GM18498 (cell line): ENCODE data around the gene FBXL20.
"Not testable (repeated sequence)": the region's sequence is repeated elsewhere in the genome, so short reads cannot be mapped to it uniquely, and the experiment has no call there.

Source experiments
- ATAC-seq: cut with Tn5 transposase; IDR thresholded peaks from one replicate; pipeline ENCODE4 v1.9.1; 2021; ENCODE audit warnings: mild to moderate bottlenecking, moderate library complexity; ENCODE audit not compliant: unreplicated experiment

FBXL20 gene

GRCh38 chr17:39261286-39261685, 140.1 kb downstream of the FBXL20 start:
- ATAC-seq = no peak

DNA sequence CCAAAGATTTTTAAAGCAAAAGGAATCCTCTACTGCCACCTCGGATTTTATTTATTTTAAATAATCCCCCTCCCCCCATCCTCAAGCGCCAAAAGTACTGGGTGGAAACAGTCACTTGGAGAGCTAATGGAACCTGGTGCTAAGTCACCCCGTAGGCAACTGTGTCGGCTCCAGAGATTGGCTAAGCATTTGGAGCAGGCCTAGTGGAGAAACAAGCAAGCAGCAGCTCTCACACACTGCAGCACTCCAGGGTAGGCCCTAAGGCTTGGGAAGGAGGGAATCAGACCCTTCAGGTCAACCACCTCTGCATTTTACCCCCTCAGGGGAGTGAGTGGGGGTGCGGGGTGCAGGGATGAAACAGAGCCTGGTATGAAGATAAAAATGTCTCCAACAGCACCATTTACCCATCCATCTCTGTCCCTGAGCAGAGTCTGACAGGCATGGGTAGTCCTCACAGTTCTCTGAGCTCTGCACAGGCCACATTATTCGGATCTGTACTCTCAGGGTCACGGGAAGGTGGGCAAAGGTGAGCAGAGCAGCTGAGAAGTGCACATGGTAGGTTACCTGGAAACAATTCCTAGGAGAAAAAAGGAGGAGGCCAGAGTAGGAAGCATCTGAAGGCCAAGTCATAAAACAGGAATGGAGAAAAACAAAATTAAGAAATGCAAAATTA, 148.5 kb downstream of the FBXL20 start:
- ATAC-seq = no peak

- no peak for ATAC-seq
These were observed 149.4 kb downstream of the FBXL20 start for GRCh38 chr17:39251997-39252396.

GRCh38 chr17:39250076-39250475, 151.3 kb downstream of the FBXL20 start:
- ATAC-seq = not testable (repeated sequence)

GRCh38 chr17:39246274-39246673, 155.2 kb downstream of the FBXL20 start:
- no peak for ATAC-seq

- ATAC-seq = no peak
These were observed 156.5 kb downstream of the FBXL20 start for GRCh38 chr17:39244600-39245570.

- ATAC-seq = no peak
These were observed 157.3 kb downstream of the FBXL20 start for GRCh38 chr17:39244016-39244599.

DNA sequence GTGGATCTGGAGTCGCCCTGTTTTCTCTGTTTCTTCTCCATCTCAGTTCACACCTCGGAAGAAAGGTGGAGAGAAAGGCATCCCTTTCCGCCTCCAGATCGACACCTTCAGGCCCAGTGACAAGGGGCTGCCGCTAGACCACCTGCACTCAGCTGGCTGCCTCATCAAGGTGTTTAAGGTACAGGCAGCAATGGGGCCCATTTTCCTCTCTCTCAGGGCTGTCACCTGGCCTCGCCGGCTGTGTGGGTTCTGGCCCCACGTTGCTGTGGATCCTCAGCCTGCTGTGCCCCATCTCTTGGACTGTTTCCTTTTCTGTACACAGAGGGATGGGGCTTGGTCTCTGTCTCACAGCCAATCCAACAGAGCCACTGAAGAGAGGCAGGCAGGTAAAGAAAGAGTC, 158.3 kb downstream of the FBXL20 start:
- no peak for ATAC-seq

DNA sequence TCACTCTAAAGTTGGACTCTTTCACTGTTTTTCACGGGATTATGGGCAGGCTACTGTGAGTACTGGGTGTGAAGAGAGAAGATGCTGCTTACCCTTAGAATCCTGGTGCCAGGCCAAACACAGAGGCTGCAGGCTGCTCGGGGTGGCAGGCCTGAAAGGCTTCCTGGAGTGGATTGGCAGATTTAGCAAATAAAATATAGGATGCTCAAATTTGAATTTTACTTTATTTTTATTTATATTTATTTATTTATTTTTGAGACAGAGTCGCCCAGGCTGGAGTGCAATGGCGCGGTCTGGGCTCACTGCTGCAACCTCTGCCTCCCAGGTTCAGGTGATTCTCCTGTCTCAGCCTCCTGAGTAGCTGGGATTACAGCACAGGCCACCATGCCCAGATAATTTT, 160.8 kb downstream of the FBXL20 start:
- no peak for ATAC-seq

DNA sequence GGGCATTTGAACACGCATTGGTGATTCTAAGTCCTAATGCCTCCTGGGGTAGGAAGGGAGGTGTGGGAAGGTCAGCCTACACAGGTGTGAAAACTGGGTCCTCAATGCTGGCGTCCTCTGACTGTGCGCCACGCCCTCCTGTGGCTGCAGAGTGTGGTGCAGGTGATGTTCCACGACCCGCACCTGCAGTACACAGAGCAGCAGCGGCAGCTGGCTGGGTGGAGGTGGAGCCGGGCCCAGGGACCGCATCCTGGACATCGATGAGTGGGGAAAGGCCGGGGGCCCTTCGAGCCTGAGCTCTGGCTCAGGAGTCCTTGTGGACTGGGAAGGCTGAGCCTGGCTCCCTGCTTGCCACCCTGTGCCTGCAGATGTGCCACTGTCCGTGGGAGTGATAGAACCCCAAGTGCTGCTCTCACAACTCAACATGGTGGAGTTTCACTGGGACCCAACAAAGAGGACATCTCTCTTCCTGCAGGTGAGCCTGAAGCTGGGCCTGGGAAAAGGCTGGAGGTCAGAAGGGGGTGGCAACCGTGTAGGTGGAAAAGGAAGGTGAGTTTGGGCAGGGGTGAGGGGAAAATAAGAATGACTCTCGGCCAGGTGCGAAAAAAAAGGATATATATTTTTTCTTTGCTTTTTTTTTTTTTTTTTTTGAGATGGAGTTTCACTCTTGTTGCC, 161.6 kb downstream of the FBXL20 start:
- peak; percentile 61 for ATAC-seq

DNA sequence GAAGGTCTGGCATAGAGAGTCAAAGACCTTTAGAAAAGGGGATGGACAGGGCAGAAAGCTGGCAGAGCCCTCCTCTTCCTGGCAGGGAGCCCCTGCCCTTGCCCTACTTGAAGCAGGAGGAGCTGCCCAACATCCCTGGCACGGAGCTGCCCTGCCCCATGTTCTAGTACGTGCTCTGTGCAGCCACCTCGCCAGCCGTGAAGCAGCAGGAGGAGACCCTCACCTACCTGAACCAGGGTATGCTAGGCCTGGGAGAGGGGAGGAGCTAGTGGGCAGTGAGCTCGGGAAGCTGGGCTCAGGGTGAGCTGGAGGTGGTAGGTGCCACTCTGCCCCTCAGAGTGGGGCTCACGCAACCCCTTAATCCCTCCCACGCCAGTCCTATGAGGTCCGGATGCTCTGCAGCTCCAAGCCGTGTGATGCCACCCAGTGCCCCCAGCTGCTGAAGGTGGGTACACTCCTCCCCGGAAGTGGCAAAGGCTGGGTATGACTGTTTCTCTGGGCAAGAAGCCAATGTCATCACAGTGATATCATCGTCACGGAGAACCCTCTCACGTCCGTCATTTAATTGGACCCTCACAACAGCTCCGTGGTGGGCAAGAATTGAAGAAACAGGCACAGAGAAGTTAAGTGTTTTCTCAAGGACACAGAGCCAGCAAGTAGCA, 163.0 kb downstream of the FBXL20 start:
- ATAC-seq = no peak

GRCh38 chr17:39237586-39237985, 163.8 kb downstream of the FBXL20 start:
- ATAC-seq = no peak

GRCh38 chr17:39236981-39237441, 164.4 kb downstream of the FBXL20 start:
- ATAC-seq = no peak

DNA sequence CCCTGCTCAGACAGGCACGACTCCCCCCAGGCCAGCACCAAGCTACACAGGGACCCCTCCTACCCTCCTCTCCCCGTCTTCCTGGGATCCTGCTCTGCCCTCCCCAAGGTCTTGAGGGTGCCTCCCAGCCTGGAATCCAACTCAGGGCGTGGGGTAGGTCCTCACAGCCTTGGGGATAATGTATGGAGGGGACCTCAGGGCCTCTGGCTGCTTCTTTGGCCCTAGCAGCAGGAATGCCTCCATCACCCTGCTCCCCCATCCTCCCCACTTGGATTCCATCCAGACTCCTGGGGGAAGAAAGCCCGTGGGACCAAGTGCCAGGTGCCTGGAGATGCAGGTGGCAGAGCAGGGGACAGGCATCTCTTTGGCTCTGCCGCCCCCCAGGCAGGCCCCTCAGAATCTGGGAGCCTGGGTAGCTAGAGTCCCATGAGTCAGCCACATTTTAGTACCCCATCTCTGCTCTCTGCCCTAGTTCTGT, 164.9 kb downstream of the FBXL20 start:
- no peak for ATAC-seq

DNA sequence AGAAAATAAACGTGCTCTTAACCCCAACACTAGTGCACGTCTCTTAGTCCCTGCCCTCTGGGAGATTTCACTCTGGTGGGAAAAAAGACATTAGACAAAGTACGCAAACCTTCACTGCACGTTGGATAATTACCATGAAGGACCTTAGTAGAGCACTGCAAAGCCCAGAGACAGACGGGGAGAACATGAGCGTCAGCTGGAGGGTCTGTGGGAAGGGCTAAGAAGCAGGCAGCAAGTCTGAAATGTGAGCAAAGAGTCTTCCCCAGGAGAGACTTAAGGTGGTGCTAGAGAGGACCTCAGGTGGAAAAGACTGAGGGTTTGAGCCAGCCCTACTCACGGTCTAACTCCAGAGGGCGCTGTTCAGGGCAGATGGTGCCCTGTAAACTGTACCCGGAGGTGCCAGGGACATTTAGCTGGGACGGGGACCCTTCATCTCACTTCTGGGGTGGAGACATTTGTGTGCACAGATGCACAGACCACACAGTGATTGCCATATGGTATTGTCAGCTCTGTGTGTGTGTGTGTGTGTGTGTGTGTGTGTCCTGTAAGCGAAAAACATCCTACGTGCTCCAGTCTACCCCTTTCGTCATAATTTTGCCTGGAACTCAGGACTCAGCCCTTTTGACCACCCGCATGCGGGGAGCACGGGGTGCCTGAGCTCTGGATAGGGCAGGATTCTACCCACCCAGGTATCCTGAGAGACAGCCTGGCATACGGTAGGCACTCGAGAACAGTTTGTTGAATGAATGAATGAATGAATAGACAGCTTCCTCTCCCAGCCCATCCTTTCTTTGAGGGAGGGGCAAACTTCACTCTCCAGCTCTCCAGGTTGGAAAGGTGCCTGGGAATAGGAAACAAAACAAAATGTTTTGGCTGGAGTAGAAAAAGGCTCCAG, 165.6 kb downstream of the FBXL20 start:
- no peak for ATAC-seq

GRCh38 chr17:39231591-39232551, 169.6 kb downstream of the FBXL20 start:
- ATAC-seq = no peak

- no peak for ATAC-seq
These were observed 170.3 kb downstream of the FBXL20 start for GRCh38 chr17:39231091-39231561.

DNA sequence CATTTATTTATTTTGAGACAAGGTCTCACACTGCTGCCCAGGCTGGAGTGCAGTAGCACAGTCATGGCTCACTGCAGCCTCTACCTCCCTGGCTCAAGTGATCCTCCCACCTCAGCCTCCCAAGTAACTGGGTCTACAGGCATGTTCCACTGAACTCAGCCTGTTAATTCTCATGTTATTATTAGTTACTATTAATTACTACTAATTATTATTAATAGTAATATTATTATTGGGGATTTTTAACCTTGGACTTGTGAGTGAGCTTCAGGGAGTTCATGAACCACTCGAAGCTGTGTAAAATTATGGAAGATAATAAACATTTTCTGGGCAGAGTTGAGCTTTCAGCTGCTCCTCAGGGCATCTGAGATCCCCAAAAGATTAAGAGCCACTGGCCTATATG, 171.1 kb downstream of the FBXL20 start:
- no peak for ATAC-seq
